Testis (tissue), 5 donors: Measurements from ENCODE around the gene MYH8. TPM values are rescaled to one million over a fixed set of nuclear protein-coding genes. Genes with fewer than 3 reads are reported as not detected.

ENCODE experiments used
- DNase-seq: peaks from one replicate; pipeline ENCODE4 v3.0.0-alpha.2; 2019
- H3K27ac ChIP-seq, 2 donors: fragments of 200-600 bp; sonication (generic); one replicate each; pipeline ENCODE4 v1.5.1; 2019
- H3K27me3 ChIP-seq: fragments of 200-600 bp; sonication (generic); one replicate; pipeline ENCODE4 v1.5.1; 2019
- H3K36me3 ChIP-seq: fragments of 200-600 bp; sonication (generic); one replicate; pipeline ENCODE4 v1.5.1; 2017; ENCODE audit warnings: low read depth; ENCODE audit errors: missing control alignments
- H3K4me1 ChIP-seq: fragments of 200-600 bp; sonication (generic); one replicate; pipeline ENCODE4 v1.5.1; 2019
- H3K4me3 ChIP-seq, 2 donors: fragments of 200-600 bp; sonication (generic); one replicate each; pipeline ENCODE4 v1.5.1; 2017 to 2019
- H3K9me3 ChIP-seq: fragments of 200-600 bp; sonication (generic); one replicate; pipeline ENCODE4 v1.5.1; 2017
- CTCF ChIP-seq, 3 experiments: fragments of 450-650 bp in 2 of 3; fragments of 200-600 bp in 1 of 3; sonication (generic) in 1 of 3; IDR thresholded peaks; one replicate each; pipeline ENCODE4 v1.5.1; 2016 to 2019; ENCODE audit warnings: antibody characterized with exemption in 3 of 3, mild to moderate bottlenecking in 2 of 3, moderate library complexity in 1 of 3
- POLR2A ChIP-seq: fragments of 450-650 bp; IDR thresholded peaks from one replicate; pipeline ENCODE4 v1.6.1; 2017; ENCODE audit warnings: antibody characterized with exemption, mild to moderate bottlenecking, moderate library complexity
- WGBS, 2 donors: methylation state at CpG; one replicate each; pipeline ENCODE4 v1.1.5; 2018; 5-methylcytosine and 5-hydroxymethylcytosine counted together
- intact Hi-C: fragments of 100-400 bp; cut with DNase I; formaldehyde crosslinking; loops from one replicate; pipeline ENCODE4 v1.15.1; 2023; ENCODE audit warnings: low total_unique reads
- long read RNA-seq, 2 donors: transcript quantifications; one replicate each; lab custom pipeline, GENCODE V29; 2026
- polyA plus RNA-seq: library from polyadenylated mRNA; stranded (reverse); fragments of 350-450 nt; fragmentation: Illumina TruSeq; extraction: RNeasy Lipid Tissue Mini Kit (QIAGEN cat#74804); gene quantifications from one replicate; pipeline ENCODE4 v1.2.3, GENCODE V29; 2014; ENCODE audit warnings: low read depth, low replicate concordance; ENCODE audit not compliant: insufficient read depth
- total RNA-seq, 2 donors: library from RNA; depleted of rRNA; stranded (reverse); fragments of >200 nt; gene quantifications; one replicate each; pipeline ENCODE4 v1.2.3, GENCODE V29; 2016

Gene MYH8
- total RNA-seq (1 to 10 TPM in 1 of 2 donors, under 1 TPM in 1; 0.39 to 1.2 TPM), polyA plus RNA-seq (0.78 TPM)
- long read RNA-seq, donor 1, result 0 reads
- long read RNA-seq, donor 2, result 0 reads

DNA sequence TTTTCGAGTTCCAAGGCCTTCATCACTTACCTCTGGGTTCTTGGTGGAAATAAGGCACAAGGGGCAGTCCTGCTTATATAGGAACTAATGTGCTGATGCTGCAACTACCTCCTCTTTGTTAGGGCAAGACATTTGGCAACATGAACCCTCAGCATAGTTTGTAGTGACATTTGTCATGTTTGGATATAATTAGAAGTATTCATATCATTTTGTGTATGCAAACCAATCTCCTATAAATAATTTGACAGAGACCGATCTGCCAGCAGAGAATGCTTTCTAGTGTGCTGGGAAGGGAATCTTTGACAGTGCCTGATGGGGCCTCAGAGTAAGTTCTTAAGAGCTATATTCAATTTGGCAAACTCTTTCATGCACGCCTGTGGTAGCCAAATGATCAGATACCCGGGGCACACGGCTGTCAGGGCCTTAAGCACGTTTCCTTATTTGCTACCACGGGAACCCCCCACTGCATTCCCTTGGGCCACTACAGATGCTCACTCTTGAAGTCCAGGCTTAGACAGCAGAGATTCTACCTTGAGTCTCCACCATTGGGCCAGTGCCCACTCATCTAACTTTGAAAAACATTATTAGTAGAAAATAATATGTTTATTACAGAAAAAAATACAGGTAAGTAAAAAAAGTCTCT is at the start of gene MYH8:
Gene MYH8 (minus strand): TSS at position 51 of the 643 bp plus-strand sequence. CDS start 1,723 bp downstream, outside the sequence.
- TF ChIP-seq CTCF (IDR thresholded peaks at IDR 0.05) (no peak), POLR2A (no peak)
- Histone ChIP-seq H3K4me1 (no peaks in the 10 kb centered on the region), H3K4me3 (no peak within 1 kb of the TSS), H3K36me3 (no peaks in the 10 kb centered on the region), H3K27me3 (no peaks in the 10 kb centered on the region), H3K27ac (no peak within 1 kb of the TSS), H3K9me3 (no peaks in the 10 kb centered on the region)
- no peak for DNase-seq
- intact Hi-C loops, result no loop called here
- 88 to 89% methylated on average over 7 of the region's 7 CpGs for WGBS, 2 donors

DNA sequence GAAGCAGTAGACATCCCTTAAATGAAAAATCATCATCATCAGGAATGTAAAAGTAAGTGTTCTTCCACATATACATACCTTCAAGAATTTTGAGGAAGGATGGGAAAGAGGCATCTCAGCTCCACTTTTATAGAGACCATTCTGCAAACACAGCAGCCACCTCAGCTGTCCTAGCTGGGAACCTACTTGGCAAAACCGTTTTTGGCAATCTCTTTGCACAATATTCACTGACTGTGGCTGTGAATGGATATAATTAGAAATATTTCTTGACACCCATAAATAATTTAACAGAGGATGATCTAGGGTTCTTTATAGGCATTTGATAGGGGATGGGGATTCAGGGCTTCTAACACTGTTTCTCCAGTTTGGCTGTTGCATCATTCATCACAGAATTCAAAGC is 47.7 kb upstream of the MYH8 start, which contains the start of gene MYH4:
Gene MYH4 (minus strand): TSS at position 101 of the 400 bp plus-strand sequence. CDS start 2,814 bp downstream, outside the sequence.
- H3K9me3 ChIP-seq, result no peaks in the 10 kb centered on the region
- H3K4me3 ChIP-seq, result no peak within 1 kb of the TSS
- H3K36me3 ChIP-seq, result no peaks in the 10 kb centered on the region
- H3K4me1 ChIP-seq, result no peaks in the 10 kb centered on the region
- H3K27ac ChIP-seq, result no peak within 1 kb of the TSS
- intact Hi-C loops, result no loop called here
- DNase-seq, result no peak
- H3K27me3 ChIP-seq, result no peaks in the 10 kb centered on the region
- TF ChIP-seq CTCF (IDR thresholded peaks at IDR 0.05), result no peak
- TF ChIP-seq POLR2A, result no peak
- WGBS, 2 donors, result 52 to 75% methylated on average over 1 of the region's 1 CpG

DNA sequence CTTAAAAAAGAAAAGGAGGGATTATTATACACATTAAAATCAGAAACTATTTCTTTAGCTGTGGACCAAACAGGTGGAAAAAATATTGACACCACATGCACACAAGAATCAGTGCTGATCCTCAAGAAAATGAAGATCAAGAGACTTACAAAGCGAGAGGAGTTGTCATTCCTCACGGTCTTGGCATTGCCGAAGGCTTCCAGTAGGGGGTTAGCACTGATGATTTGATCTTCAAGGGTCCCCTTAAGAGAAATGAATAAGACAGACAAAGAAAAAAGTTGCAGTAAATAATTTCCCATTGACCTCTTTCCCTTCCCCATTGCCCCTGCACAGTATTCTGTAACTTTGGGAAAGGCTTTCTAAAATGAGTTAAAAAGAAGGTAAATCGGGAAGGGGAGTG is 41.7 kb upstream of the MYH8 start:
- WGBS, 2 donors, result 82 to 85% methylated on average over 4 of the region's 4 CpGs

DNA sequence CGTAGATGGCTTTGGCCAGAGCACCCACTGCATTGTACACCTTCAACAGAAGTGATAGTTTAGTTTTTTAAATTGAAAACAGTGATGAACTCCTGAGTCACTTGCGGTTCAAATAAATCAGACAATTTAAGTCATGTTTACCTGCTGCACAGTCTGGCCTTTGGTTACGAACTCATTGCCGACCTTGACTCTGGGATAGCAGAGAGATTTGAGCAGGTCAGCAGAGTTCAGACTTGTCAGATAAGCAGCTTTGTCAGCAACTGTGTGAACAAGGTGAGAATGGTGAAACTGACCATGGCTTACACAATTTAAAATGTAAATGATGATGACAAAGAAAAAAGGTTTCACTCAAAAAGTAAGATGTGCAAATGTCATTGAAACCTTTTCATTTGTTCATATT is 38.3 kb upstream of the MYH8 start:
- intact Hi-C loops, result no loop called here
- no peaks in the 10 kb centered on the region for H3K9me3 ChIP-seq
- no peak overlapping the region for H3K4me3 ChIP-seq
- no peaks in the 10 kb centered on the region for H3K27me3 ChIP-seq
- H3K27ac ChIP-seq, result no peak overlapping the region
- no peak for DNase-seq
- WGBS, 2 donors, result 80 to 89% methylated on average over 4 of the region's 4 CpGs
- no peaks in the 10 kb centered on the region for H3K36me3 ChIP-seq
- TF ChIP-seq POLR2A, result no peak
- TF ChIP-seq CTCF (IDR thresholded peaks at IDR 0.05), result no peak
- H3K4me1 ChIP-seq, result no peaks in the 10 kb centered on the region

More for the DNA sequence above, 41.7 kb upstream of the MYH8 start:
- DNase-seq, result no peak
- no peaks in the 10 kb centered on the region for H3K9me3 ChIP-seq
- H3K27ac ChIP-seq, result no peak overlapping the region
- H3K36me3 ChIP-seq, result no peaks in the 10 kb centered on the region
- no peak for TF ChIP-seq POLR2A
- TF ChIP-seq CTCF (IDR thresholded peaks at IDR 0.05), result no peak
- H3K4me3 ChIP-seq, result no peak overlapping the region
- H3K27me3 ChIP-seq, result no peaks in the 10 kb centered on the region
- intact Hi-C loops, result no loop called here
- no peaks in the 10 kb centered on the region for H3K4me1 ChIP-seq

DNA sequence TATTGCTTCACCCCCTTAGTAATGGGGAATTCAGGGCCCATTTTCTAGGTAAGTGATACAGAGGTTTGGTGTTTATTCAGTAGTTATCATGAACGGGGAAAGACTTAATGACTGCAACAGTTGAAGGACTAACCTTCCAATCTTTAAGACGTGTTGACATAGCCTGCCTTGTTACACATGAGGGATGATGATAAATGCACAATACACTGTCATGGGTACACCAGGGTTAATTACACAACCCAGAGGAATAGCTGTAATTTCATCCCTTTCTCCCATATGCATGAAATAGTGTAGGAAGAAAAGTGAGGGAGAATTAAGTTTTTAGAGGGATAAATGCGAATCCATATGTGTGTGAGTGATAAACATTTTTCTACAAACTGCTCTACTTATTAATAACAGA is 37.0 kb upstream of the MYH8 start:
- 40 to 49% methylated on average over 3 of the region's 3 CpGs for WGBS, 2 donors
- intact Hi-C loops, result no loop called here

More for the DNA sequence above, 37.0 kb upstream of the MYH8 start:
- no peak overlapping the region for H3K27ac ChIP-seq
- H3K4me3 ChIP-seq, result no peak overlapping the region
- no peak for TF ChIP-seq POLR2A
- TF ChIP-seq CTCF (IDR thresholded peaks at IDR 0.05), result no peak
- H3K9me3 ChIP-seq, result no peaks in the 10 kb centered on the region
- no peaks in the 10 kb centered on the region for H3K36me3 ChIP-seq
- H3K27me3 ChIP-seq, result no peaks in the 10 kb centered on the region
- no peaks in the 10 kb centered on the region for H3K4me1 ChIP-seq
- DNase-seq, result no peak
